SK-N-SH (cell line): ENCODE results near the gene CNIH2. TPM values are rescaled to one million over a fixed set of nuclear protein-coding genes. Genes with fewer than 3 reads are reported as not detected.

Source experiments
- CTCF ChIA-PET: fragments of 300-600, 350-600 bp; formaldehyde crosslinking; extraction: SDS; loops from one replicate; lab custom pipeline; 2021; lab: Yijun Ruan, JAX
- POLR2A ChIA-PET: fragments of 350-600 bp; sonication (Branson Sonifier 250); formaldehyde crosslinking; extraction: SDS; loops from one replicate; lab custom pipeline; 2020; ENCODE audit warnings: antibody characterized with exemption, inconsistent platforms; lab: Yijun Ruan, JAX
- DNase-seq: peaks from one replicate; pipeline ENCODE4 v3.0.0; 2012
- H2AFZ ChIP-seq: fragments of 200-600 bp; sonication (generic); 2 replicates; pipeline ENCODE4 v1.8.1; 2016; ENCODE audit warnings: antibody characterized with exemption, mild to moderate bottlenecking, low read depth
- H3F3A ChIP-seq: fragments of 200-600 bp; sonication (generic); replicated peaks from 2 replicates; pipeline ENCODE3; 2016; ENCODE audit warnings: antibody characterized with exemption, mild to moderate bottlenecking; ENCODE audit not compliant: insufficient read depth
- H3K27ac ChIP-seq, 2 experiments: fragments of 200-500 bp in 1 of 2; fragments of 200-600 bp in 1 of 2; sonication (Bioruptor generic) in 1 of 2; sonication (generic), shearing (Covaris generic) in 1 of 2; 2 replicates each; pipeline versions ENCODE4 v1.5.1 to v1.6.1; 2014 to 2016; ENCODE audit warnings: low read depth in 2 of 2, inconsistent platforms in 1 of 2, low read length in 1 of 2, mild to moderate bottlenecking in 1 of 2, mixed read lengths in 1 of 2
- H3K27me3 ChIP-seq: fragments of 200-600 bp; sonication (generic), shearing (Covaris generic); 2 replicates; pipeline ENCODE4 v1.6.1; 2016; ENCODE audit warnings: mixed run types; ENCODE audit not compliant: insufficient read depth
- H3K36me3 ChIP-seq, 2 experiments: fragments of 200-500 bp in 1 of 2; fragments of 200-600 bp in 1 of 2; sonication (Bioruptor generic) in 1 of 2; sonication (generic) in 1 of 2; replicated peaks in 1 of 2; 2 replicates each; pipeline versions ENCODE3 to v1.5.1; 2014 to 2016; ENCODE audit warnings: low read length in 1 of 2, mild to moderate bottlenecking in 1 of 2; ENCODE audit not compliant: insufficient read depth in 2 of 2, control insufficient read depth in 1 of 2
- H3K4me1 ChIP-seq, 2 experiments: fragments of 200-500 bp in 1 of 2; fragments of 200-600 bp in 1 of 2; sonication (Bioruptor generic) in 1 of 2; sonication (generic), shearing (Covaris generic) in 1 of 2; 2 replicates each; pipeline versions ENCODE4 v1.5.1 to v1.6.1; 2014 to 2016; ENCODE audit warnings: low read depth in 1 of 2, low read length in 1 of 2, mixed run types in 1 of 2; ENCODE audit not compliant: insufficient read depth in 2 of 2, control insufficient read depth in 1 of 2
- H3K4me2 ChIP-seq: fragments of 200-600 bp; sonication (generic), shearing (Covaris generic); 2 replicates; pipeline ENCODE4 v1.6.1; 2017; ENCODE audit warnings: mixed run types
- H3K4me3 ChIP-seq, 2 experiments: fragments of 200-500 bp in 1 of 2; fragments of 200-600 bp in 1 of 2; sonication (Bioruptor generic) in 1 of 2; sonication (generic), shearing (Covaris generic) in 1 of 2; 2 replicates each; pipeline versions ENCODE4 v1.5.1 to v1.8.1; 2014 to 2016; ENCODE audit warnings: low read depth in 2 of 2, inconsistent platforms in 1 of 2, low read length in 1 of 2, mild to moderate bottlenecking in 1 of 2, mixed read lengths in 1 of 2, moderate library complexity in 1 of 2
- H3K79me2 ChIP-seq: fragments of 200-600 bp; sonication (generic); 2 replicates; pipeline ENCODE4 v1.8.1; 2017; ENCODE audit warnings: mild to moderate bottlenecking; ENCODE audit not compliant: insufficient read depth
- H3K9ac ChIP-seq: fragments of 200-600 bp; sonication (generic); 2 replicates; pipeline ENCODE4 v1.6.1; 2017; ENCODE audit warnings: mixed run types
- H3K9me2 ChIP-seq: fragments of 200-600 bp; sonication (generic); 2 replicates; pipeline ENCODE4 v1.6.1; 2017; ENCODE audit warnings: mixed run types
- H3K9me3 ChIP-seq: fragments of 200-600 bp; sonication (generic); 2 replicates; pipeline ENCODE4 v1.6.1; 2017; ENCODE audit warnings: mixed run types, mild to moderate bottlenecking, moderate library complexity
- H4K20me1 ChIP-seq: fragments of 200-600 bp; sonication (generic); 2 replicates; pipeline ENCODE4 v1.6.1; 2017; ENCODE audit warnings: mild to moderate bottlenecking, mixed run types; ENCODE audit not compliant: insufficient read depth
- FOXJ3 ChIP-seq: sonication (generic); formaldehyde crosslinking; IDR thresholded peaks from 2 replicates; pipeline ENCODE4 v1.5.1; 2020; ENCODE audit warnings: mild to moderate bottlenecking, missing genetic modification reagents
- GABPA ChIP-seq: IDR thresholded peaks from 2 replicates; pipeline ENCODE4 v1.4.0; 2012; ENCODE audit warnings: low read depth, mild to moderate bottlenecking
- JUND ChIP-seq: IDR thresholded peaks from 2 replicates; pipeline ENCODE4 v1.4.0; 2012
- MXI1 ChIP-seq: IDR thresholded peaks from 2 replicates; pipeline ENCODE4 v1.6.1; 2012; ENCODE audit warnings: mild to moderate bottlenecking, low read depth, low read length, improper control_type of control experiment
- NFIC ChIP-seq: IDR thresholded peaks from 2 replicates; pipeline ENCODE4 v1.4.0; 2012; ENCODE audit warnings: borderline replicate concordance
- NRF1 ChIP-seq: IDR thresholded peaks from 2 replicates; pipeline ENCODE4 v1.6.1; 2012; ENCODE audit warnings: low read depth, mild to moderate bottlenecking, low read length
- POLR2AphosphoS5 ChIP-seq: IDR thresholded peaks from 2 replicates; pipeline ENCODE4 v1.6.1; 2012; ENCODE audit warnings: low read depth, low read length
- RAD21 ChIP-seq: IDR thresholded peaks from 2 replicates; pipeline ENCODE4 v1.6.1; 2012; ENCODE audit warnings: mild to moderate bottlenecking, low read length
- RCOR1 ChIP-seq: fragments of 150-350 bp; IDR thresholded peaks from 2 replicates; pipeline ENCODE4 v1.6.1; 2017; ENCODE audit warnings: antibody characterized with exemption, low read length
- RFX5 ChIP-seq: IDR thresholded peaks from 2 replicates; pipeline ENCODE4 v1.6.1; 2012; ENCODE audit warnings: mild to moderate bottlenecking, improper control_type of control experiment, low read length
- TAF1 ChIP-seq: IDR thresholded peaks from 2 replicates; pipeline ENCODE4 v1.6.1; 2012; ENCODE audit warnings: low read depth, mild to moderate bottlenecking, low read length, moderate library complexity, borderline replicate concordance
- TCF12 ChIP-seq: IDR thresholded peaks from 2 replicates; pipeline ENCODE4 v1.4.0; 2012
- TEAD4 ChIP-seq: IDR thresholded peaks from 2 replicates; pipeline ENCODE4 v1.4.0; 2012; ENCODE audit warnings: mild to moderate bottlenecking, borderline replicate concordance; ENCODE audit not compliant: insufficient read depth
- USF2 ChIP-seq: fragments of 150-350 bp; IDR thresholded peaks from 2 replicates; pipeline ENCODE4 v1.6.1; 2017; ENCODE audit warnings: antibody characterized with exemption, low read length, low read depth, borderline replicate concordance
- WGBS: methylation state at CpG from one replicate; pipeline ENCODE4 v1.1.6; 2017; ENCODE audit warnings: low lambda C conversion rate; 5-methylcytosine and 5-hydroxymethylcytosine counted together
- polyA plus RNA-seq, 3 experiments: library from polyadenylated mRNA; depleted of rRNA; stranded (reverse); fragments of >200 nt; gene quantifications; 2 replicates each; pipeline ENCODE4 v1.2.3, GENCODE V29; 2012
- TF ChIP-seq, protein P1 (sequence below): IDR thresholded peaks from 2 replicates; pipeline ENCODE4 v1.4.0; 2012; ENCODE audit warnings: low read depth, borderline replicate concordance
- TF ChIP-seq, protein P2 (sequence below): IDR thresholded peaks from 2 replicates; pipeline ENCODE4 v1.6.1; 2012; ENCODE audit warnings: mild to moderate bottlenecking, low read depth, low read length, moderate library complexity

CNIH2 gene
- polyA plus RNA-seq, 1 of the 3 experiments (the other 2 are of a cell fraction) = 11.8 TPM

- TF ChIP-seq, protein P1, sequence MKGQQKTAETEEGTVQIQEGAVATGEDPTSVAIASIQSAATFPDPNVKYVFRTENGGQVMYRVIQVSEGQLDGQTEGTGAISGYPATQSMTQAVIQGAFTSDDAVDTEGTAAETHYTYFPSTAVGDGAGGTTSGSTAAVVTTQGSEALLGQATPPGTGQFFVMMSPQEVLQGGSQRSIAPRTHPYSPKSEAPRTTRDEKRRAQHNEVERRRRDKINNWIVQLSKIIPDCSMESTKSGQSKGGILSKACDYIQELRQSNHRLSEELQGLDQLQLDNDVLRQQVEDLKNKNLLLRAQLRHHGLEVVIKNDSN = no peak
- no peak for TF ChIP-seq JUND
- TF ChIP-seq POLR2AphosphoS5 = no peak
- TF ChIP-seq MXI1 = no peak
- TF ChIP-seq USF2 = no peak
- no peak for TF ChIP-seq FOXJ3 (CRISPR knock-in tag)
- TF ChIP-seq RAD21 = no peak
- no peak for TF ChIP-seq GABPA
- TF ChIP-seq, protein P2, sequence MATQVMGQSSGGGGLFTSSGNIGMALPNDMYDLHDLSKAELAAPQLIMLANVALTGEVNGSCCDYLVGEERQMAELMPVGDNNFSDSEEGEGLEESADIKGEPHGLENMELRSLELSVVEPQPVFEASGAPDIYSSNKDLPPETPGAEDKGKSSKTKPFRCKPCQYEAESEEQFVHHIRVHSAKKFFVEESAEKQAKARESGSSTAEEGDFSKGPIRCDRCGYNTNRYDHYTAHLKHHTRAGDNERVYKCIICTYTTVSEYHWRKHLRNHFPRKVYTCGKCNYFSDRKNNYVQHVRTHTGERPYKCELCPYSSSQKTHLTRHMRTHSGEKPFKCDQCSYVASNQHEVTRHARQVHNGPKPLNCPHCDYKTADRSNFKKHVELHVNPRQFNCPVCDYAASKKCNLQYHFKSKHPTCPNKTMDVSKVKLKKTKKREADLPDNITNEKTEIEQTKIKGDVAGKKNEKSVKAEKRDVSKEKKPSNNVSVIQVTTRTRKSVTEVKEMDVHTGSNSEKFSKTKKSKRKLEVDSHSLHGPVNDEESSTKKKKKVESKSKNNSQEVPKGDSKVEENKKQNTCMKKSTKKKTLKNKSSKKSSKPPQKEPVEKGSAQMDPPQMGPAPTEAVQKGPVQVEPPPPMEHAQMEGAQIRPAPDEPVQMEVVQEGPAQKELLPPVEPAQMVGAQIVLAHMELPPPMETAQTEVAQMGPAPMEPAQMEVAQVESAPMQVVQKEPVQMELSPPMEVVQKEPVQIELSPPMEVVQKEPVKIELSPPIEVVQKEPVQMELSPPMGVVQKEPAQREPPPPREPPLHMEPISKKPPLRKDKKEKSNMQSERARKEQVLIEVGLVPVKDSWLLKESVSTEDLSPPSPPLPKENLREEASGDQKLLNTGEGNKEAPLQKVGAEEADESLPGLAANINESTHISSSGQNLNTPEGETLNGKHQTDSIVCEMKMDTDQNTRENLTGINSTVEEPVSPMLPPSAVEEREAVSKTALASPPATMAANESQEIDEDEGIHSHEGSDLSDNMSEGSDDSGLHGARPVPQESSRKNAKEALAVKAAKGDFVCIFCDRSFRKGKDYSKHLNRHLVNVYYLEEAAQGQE = no peak
- TF ChIP-seq NFIC = no peak
- TF ChIP-seq RCOR1 = no peak
- TF ChIP-seq NRF1 = no peak
- no peak for TF ChIP-seq TAF1
- TF ChIP-seq TEAD4 = no peak
- TF ChIP-seq RFX5 = no peak
- TF ChIP-seq TCF12 = no peak
- ChIA-PET POLR2A (interaction anchor here (0.6 kb wide), 1 partner anchor 540 kb away, joined by 6 read pairs; no protein-coding TSS in a partner anchor), CTCF (no interaction called here)
- H3K9me3 ChIP-seq = no peaks in the 10 kb centered on the region
- no peak overlapping the region for H3K4me3 ChIP-seq
- peaks cover 0 to 14% of the 10 kb centered on the region in 2 experiments; a peak in 2 of 4 replicates for H3K4me1 ChIP-seq
- H3F3A ChIP-seq = peaks cover 12% of the 10 kb centered on the region
- no peak overlapping the region for H3K9ac ChIP-seq
- no peak for DNase-seq
- no peaks in the 10 kb centered on the region for H3K9me2 ChIP-seq
- no peak overlapping the region for H2AFZ ChIP-seq
- no peak overlapping the region for H3K27ac ChIP-seq
- peaks cover 15% of the 10 kb centered on the region for H4K20me1 ChIP-seq
- no peaks in the 10 kb centered on the region for H3K27me3 ChIP-seq
- no peak overlapping the region for H3K4me2 ChIP-seq
- H3K79me2 ChIP-seq = peaks cover 16% of the 10 kb centered on the region
- WGBS = 97% methylated on average over 9 of the region's 10 CpGs
- peaks cover 24 to 63% of the 10 kb centered on the region in 2 experiments for H3K36me3 ChIP-seq
Measured at GRCh38 chr11:66263785-66264184, 14.2 kb upstream of the CNIH2 start.
